HG02840 (cell line): ENCODE measurements around the gene LARGE1.

Experiments
- ATAC-seq: cut with Tn5 transposase; IDR thresholded peaks from one replicate; pipeline ENCODE4 v1.9.1; 2021; ENCODE audit warnings: mild to moderate bottlenecking, moderate library complexity, moderate number of reproducible peaks; ENCODE audit not compliant: unreplicated experiment, low FRiP score

The LARGE1 gene

DNA sequence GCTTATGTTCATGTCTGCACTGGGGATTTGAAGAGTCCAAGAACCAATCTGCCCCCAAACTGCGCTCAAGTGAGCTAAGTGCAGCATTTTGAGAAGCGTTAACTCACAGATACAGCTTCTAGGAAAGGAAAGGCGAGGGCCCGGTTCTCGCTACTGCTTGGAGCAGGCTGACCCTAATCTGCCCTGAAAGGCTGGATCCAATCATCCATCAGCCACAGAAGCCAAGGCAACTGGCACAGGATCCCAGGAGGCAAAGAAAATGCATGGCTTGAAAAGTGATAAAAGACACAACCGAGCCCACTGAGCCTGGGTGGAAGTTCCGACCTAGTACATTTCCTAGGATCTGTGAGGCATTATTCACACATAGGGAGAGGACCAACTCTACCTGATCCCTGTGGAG, 174.8 kb downstream of the LARGE1 start:
- no peak for ATAC-seq

DNA sequence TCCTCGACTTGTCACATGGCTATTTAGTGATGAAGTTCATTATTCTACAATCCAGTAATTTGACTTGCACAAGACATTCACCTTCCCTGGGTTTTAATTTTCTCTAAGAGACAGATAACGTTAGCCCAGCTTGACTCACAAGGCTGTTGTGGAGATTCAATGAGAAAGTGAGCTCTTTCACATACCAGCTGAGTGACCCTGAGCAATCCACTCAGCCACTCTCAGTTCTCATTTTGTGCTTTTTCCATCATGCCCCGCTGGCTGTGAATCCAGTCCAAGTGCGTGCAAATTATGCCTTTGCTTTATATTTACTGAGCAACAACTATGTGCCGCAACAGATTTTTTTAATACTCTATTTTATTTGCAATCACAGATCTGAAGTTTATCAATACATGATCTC, 176.5 kb downstream of the LARGE1 start:
- no peak for ATAC-seq

GRCh38 chr22:33741025-33741424, 179.3 kb downstream of the LARGE1 start:
- ATAC-seq, result no peak

GRCh38 chr22:33739516-33739915, 180.8 kb downstream of the LARGE1 start:
- no peak for ATAC-seq

- ATAC-seq, result no peak
These were observed 182.6 kb downstream of the LARGE1 start for GRCh38 chr22:33737662-33738061.

GRCh38 chr22:33735978-33736377, 184.3 kb downstream of the LARGE1 start:
- no peak for ATAC-seq

DNA sequence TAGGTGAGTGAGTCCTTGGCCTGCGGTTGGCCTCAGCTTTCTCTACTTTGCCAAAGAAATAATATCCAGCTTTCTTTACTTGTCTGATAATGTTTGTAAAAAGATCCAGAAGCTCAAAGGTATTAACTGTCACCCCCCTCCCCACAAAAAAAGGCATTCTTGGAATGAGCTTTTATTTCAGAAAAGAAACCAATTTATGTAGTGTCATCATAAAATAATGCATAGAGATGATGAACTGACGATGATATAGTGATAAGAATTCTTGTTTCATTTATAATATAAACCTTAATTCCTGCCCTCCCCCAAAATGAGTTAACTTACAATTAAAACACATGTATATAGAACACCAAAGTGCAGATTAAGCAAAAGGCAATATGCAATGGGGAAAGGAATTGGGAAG, 191.4 kb downstream of the LARGE1 start:
- no peak for ATAC-seq

GRCh38 chr22:33726294-33726734, 194.0 kb downstream of the LARGE1 start:
- ATAC-seq, result no peak

GRCh38 chr22:33723915-33724314, 196.4 kb downstream of the LARGE1 start:
- ATAC-seq, result no peak

- ATAC-seq, result no peak
These were observed 197.5 kb downstream of the LARGE1 start for GRCh38 chr22:33722816-33723215.

GRCh38 chr22:33720166-33720878, 200.0 kb downstream of the LARGE1 start:
- no peak for ATAC-seq

GRCh38 chr22:33717694-33718396, 202.4 kb downstream of the LARGE1 start:
- ATAC-seq, result no peak

- no peak for ATAC-seq
These were observed 204.9 kb downstream of the LARGE1 start for GRCh38 chr22:33715237-33715985.

- ATAC-seq, result no peak
These were observed 209.9 kb downstream of the LARGE1 start for GRCh38 chr22:33710326-33710725.

- ATAC-seq, result no peak
These were observed 212.7 kb downstream of the LARGE1 start for GRCh38 chr22:33707581-33707980.

DNA sequence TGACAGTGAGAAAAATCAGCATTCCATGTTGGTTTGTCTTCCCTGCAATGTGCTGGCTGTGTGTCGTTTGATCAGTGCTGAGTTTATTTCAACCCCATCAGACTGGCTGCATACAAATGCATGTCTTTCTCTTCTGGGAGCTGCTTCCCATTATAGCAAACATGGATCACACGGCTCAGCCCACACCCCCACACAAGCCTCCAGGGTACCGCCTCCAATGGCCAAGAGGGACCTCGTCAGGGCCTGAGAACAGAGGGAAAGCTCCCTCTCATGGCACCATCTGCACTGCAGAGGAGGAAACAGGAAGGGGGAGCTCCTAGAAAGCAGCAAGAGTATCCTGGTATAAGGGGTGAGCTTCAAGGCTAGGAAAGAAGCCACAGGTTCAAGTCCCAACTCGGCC, 214.2 kb downstream of the LARGE1 start:
- ATAC-seq, result no peak

GRCh38 chr22:33699176-33699575, 221.1 kb downstream of the LARGE1 start:
- no peak for ATAC-seq

GRCh38 chr22:33697640-33698039, 222.6 kb downstream of the LARGE1 start:
- no peak for ATAC-seq

- no peak for ATAC-seq
These were observed 229.1 kb downstream of the LARGE1 start for GRCh38 chr22:33691057-33691630.

- no peak for ATAC-seq
These were observed 231.4 kb downstream of the LARGE1 start for GRCh38 chr22:33688903-33689302.

DNA sequence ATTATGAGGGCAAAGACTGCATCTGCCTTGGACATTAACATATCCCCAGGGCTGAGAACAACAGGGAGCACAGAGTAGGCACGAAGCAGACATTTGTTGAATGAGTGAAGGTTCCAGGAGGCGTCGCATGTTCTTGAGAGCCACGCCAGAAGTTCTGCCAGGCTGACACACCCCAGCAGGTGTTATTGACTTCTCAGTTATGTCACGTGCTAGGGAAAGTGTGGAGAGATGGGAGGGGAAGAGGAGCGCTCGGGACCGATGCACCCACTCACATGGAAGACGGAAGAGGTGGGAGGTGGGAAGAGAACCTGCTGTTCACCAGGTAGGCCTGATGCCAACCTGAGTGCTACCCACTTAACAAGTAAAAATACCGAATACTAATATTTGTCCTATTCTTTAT, 232.8 kb downstream of the LARGE1 start:
- ATAC-seq, result no peak
